Upper lobe of right lung (tissue), 1 donor: ENCODE measurements around the gene MEGF9. TPM values are rescaled to one million over a fixed set of nuclear protein-coding genes. Genes with fewer than 3 reads are reported as not detected.

Experiments used
- ATAC-seq: fragments of 200-7000 bp; cut with Tn5 transposase; one replicate; pipeline ENCODE4 v1.9.1; 2020; ENCODE audit warnings: mild to moderate bottlenecking, moderate library complexity
- DNase-seq: peaks from one replicate; pipeline ENCODE4 v3.0.0-alpha.2; 2020
- H3K27ac ChIP-seq: fragments of 200-600 bp; one replicate; pipeline ENCODE4 v1.8.0; 2022
- H3K27me3 ChIP-seq: fragments of 200-600 bp; one replicate; pipeline ENCODE4 v1.8.0; 2022; ENCODE audit warnings: mild to moderate bottlenecking
- H3K36me3 ChIP-seq: fragments of 200-600 bp; one replicate; pipeline ENCODE4 v1.8.0; 2022
- H3K4me1 ChIP-seq: fragments of 200-600 bp; one replicate; pipeline ENCODE4 v1.8.0; 2022
- H3K4me3 ChIP-seq: fragments of 200-600 bp; one replicate; pipeline ENCODE4 v1.8.0; 2022; ENCODE audit warnings: mild to moderate bottlenecking
- H3K9me3 ChIP-seq: fragments of 200-600 bp; one replicate; pipeline ENCODE4 v1.8.0; 2022
- CTCF ChIP-seq: fragments of 200-600 bp; IDR thresholded peaks from one replicate; pipeline ENCODE4 v1.8.0; 2022; ENCODE audit warnings: antibody characterized with exemption
- intact Hi-C: fragments of 100-400 bp; cut with DNase I; formaldehyde crosslinking; loops from one replicate; pipeline ENCODE4 v1.11.0; 2022
- total RNA-seq: library from RNA; stranded (reverse); fragmentation: NEBNext Ultra II Directional; extraction: Animal tissue kit (Norgen Biotek cat#: 25700); gene quantifications from one replicate; pipeline ENCODE4 v1.2.1, GENCODE V29; 2021
- donor health status: DM: no; HTN: yes; CAD: no; lungs with severe emphysema.

Gene MEGF9
- total RNA-seq, 1 donor from 2014 or later = 92.9 TPM

DNA sequence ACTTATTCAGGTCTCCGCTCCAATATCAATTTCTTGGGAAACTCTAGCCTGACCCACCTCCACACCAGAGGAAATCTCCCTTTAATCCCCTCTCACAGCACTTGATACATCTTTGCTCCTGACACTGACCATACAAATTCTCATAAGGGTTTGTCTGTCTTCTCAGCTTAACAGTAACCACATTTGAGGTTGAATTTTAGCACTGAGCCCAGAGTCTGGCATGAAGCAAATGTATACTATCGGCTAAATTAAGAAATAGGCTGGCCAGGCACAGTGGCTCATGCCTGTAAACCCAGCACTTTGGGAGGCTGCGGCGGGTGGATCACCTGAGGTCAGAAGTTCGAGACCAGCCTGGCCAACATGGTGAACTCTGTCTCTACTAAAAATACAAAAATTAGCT is 144.0 kb downstream of the MEGF9 start:
- Histone ChIP-seq H3K4me3 (no peak overlapping the region), H3K9me3 (no peaks in the 10 kb centered on the region), H3K27me3 (no peaks in the 10 kb centered on the region), H3K27ac (no peak overlapping the region), H3K36me3 (peaks cover 61% of the 10 kb centered on the region), H3K4me1 (peaks cover 16% of the 10 kb centered on the region)
- intact Hi-C loops = no loop called here
- no peak for ATAC-seq
- no peak for TF ChIP-seq CTCF
- no peak for DNase-seq

- peaks cover 16% of the 10 kb centered on the region for H3K4me1 ChIP-seq
- H3K4me3 ChIP-seq = no peak overlapping the region
- DNase-seq (no peak), ATAC-seq (no peak)
- TF ChIP-seq CTCF = no peak
- H3K27ac ChIP-seq = no peak overlapping the region
- no peaks in the 10 kb centered on the region for H3K27me3 ChIP-seq
- H3K36me3 ChIP-seq = peaks cover 68% of the 10 kb centered on the region
- intact Hi-C loops = no loop called here
- no peaks in the 10 kb centered on the region for H3K9me3 ChIP-seq
These were observed 144.7 kb downstream of the MEGF9 start for GRCh38 chr9:120569556-120569955.

- H3K36me3 ChIP-seq = peaks cover 68% of the 10 kb centered on the region
These were observed 145.5 kb downstream of the MEGF9 start for GRCh38 chr9:120568816-120569215.

GRCh38 chr9:120567874-120568273 is 146.4 kb downstream of the MEGF9 start:
- H3K36me3 ChIP-seq = peaks cover 68% of the 10 kb centered on the region
- no peak for TF ChIP-seq CTCF
- no peak overlapping the region for H3K27ac ChIP-seq
- DNase-seq (no peak), ATAC-seq (no peak)
- no peak overlapping the region for H3K4me3 ChIP-seq
- H3K4me1 ChIP-seq = peaks cover 16% of the 10 kb centered on the region
- intact Hi-C loops = no loop called here
- H3K9me3 ChIP-seq = no peaks in the 10 kb centered on the region
- no peaks in the 10 kb centered on the region for H3K27me3 ChIP-seq

More at GRCh38 chr9:120568816-120569215, 145.5 kb downstream of the MEGF9 start:
- ATAC-seq (no peak), DNase-seq (no peak)
- H3K4me1 ChIP-seq = peaks cover 16% of the 10 kb centered on the region
- no peak overlapping the region for H3K27ac ChIP-seq
- no peaks in the 10 kb centered on the region for H3K27me3 ChIP-seq
- intact Hi-C loops = no loop called here
- no peaks in the 10 kb centered on the region for H3K9me3 ChIP-seq
- no peak overlapping the region for H3K4me3 ChIP-seq
- no peak for TF ChIP-seq CTCF

DNA sequence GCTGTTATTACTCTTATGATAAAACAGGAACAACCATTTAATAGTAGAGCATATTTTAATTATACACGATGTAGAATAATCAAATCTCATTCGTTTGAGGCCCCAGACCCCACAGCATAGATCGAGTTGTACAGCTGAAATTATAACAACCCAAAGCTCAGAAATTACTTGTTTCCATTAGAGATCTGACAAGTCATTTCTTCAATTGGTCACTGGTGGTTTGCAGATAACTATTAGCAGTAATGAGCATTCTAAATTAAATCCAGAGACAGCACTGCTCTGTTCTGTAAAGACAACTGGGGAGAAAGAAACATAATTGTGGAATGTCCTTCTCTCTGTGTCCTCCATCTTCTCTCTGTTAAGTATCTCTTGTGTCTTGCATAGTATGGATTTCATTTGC is 147.2 kb downstream of the MEGF9 start:
- no peaks in the 10 kb centered on the region for H3K9me3 ChIP-seq
- no peak for DNase-seq
- no peak for TF ChIP-seq CTCF
- H3K4me3 ChIP-seq = no peak overlapping the region
- H3K4me1 ChIP-seq = peaks cover 15% of the 10 kb centered on the region
- no peak for ATAC-seq
- no peaks in the 10 kb centered on the region for H3K27me3 ChIP-seq
- H3K36me3 ChIP-seq = peaks cover 68% of the 10 kb centered on the region
- H3K27ac ChIP-seq = no peak overlapping the region
- intact Hi-C loops = no loop called here

GRCh38 chr9:120564589-120564988 is 149.7 kb downstream of the MEGF9 start:
- no peak for TF ChIP-seq CTCF
- no peaks in the 10 kb centered on the region for H3K27me3 ChIP-seq
- H3K36me3 ChIP-seq = peaks cover 48% of the 10 kb centered on the region
- no peak overlapping the region for H3K4me3 ChIP-seq
- no peak overlapping the region for H3K27ac ChIP-seq
- intact Hi-C loops = no loop called here
- DNase-seq = no peak
- ATAC-seq = no peak
- no peaks in the 10 kb centered on the region for H3K9me3 ChIP-seq
- H3K4me1 ChIP-seq = no peaks in the 10 kb centered on the region
